Epidermal melanocyte (primary cell): ENCODE results near the gene GRIP2.

Source experiments
- DNase-seq: peaks from one replicate; pipeline ENCODE4 v3.0.0; 2011; ENCODE audit warnings: low spot score; ENCODE audit not compliant: insufficient read length

Gene GRIP2

DNA sequence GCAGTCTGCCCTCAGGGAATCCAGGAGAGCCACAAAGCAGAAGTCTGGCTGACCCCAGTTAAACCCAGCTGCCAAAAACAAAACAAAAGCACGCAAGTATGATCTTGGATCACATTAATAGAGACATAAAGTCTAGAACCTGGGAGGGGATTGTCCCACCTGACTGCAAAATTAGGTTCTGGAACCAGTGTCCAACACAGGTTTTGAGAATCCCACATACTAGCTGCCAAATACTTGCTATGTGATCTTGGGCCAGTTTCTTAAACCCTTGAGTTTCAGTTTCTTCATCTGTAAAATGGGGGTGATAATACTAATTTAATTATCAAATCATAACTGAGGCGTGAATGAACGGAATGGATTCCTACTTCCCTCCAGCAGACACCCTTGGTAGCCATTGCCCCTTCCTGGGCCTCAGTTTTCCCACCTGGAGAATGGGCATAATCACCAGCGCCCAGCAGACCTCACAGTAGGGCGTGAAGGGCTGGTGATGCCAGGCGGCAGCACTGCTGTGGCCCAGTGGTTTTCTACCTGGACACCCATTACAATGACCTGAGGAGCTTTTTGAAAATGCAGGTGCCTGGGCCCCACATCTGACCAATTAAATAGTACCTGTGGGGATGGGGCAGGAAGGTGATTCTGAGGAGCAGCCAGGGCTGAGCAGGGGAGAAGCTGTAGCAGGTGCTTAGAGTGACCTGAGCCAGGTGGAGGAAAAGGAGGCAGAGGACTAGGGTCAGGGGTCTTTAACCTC lies 32.2 kb downstream of the GRIP2 start:
- no peak for DNase-seq

DNA sequence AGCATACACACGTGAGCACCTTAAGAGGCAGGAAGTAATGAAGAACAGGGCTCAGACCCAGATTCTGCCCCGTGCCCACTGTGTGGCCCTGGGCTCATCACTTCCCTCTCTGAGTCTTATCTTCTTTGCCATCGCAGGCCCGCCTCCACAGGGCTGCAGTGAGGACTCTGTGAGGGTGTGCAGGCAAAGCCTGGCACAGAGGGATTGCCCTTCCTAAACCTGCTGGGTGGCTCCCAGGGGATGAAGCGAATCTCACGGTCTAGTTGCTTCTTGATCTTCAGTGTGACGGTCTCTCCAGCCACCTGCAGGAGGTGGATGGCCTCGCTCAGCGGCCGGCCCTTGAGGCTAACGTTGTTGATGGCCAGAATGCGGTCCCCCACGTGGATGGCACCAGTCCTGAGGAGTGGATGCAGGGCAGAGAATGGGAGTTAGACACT lies 32.8 kb downstream of the GRIP2 start:
- DNase-seq: no peak

DNA sequence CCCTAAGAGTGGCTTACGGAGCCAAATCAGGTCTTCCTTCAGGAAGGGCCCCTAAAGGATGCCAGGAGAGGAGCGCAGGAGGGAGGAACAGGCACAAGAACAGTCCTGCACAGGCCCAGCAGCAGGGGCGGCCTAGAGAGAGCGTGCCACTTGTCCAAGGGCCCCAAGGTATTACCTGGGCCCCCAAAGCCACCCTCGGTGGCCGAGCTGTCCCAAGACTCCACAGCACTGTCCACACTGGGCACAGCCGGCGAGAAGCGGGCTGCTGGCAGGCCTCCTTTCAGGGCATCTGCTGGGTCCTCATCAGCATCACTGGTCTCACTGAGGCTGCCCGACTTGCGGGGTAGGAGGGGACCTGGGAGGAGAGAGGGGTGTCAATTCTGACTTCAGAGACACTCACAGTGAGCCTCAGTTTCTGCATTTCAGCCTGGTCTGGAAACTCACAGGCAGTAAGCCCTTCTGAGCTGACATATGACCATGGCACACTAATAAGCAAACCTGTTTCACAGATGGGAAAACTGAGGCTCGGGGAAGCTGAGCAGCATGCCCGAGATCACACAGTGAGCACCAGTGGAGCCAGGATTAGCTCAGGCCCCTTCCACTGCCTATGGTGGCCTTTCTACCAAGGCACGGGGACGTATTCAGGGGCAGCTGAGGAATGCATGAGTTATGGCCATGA lies 33.4 kb downstream of the GRIP2 start:
- DNase-seq: no peak

DNA sequence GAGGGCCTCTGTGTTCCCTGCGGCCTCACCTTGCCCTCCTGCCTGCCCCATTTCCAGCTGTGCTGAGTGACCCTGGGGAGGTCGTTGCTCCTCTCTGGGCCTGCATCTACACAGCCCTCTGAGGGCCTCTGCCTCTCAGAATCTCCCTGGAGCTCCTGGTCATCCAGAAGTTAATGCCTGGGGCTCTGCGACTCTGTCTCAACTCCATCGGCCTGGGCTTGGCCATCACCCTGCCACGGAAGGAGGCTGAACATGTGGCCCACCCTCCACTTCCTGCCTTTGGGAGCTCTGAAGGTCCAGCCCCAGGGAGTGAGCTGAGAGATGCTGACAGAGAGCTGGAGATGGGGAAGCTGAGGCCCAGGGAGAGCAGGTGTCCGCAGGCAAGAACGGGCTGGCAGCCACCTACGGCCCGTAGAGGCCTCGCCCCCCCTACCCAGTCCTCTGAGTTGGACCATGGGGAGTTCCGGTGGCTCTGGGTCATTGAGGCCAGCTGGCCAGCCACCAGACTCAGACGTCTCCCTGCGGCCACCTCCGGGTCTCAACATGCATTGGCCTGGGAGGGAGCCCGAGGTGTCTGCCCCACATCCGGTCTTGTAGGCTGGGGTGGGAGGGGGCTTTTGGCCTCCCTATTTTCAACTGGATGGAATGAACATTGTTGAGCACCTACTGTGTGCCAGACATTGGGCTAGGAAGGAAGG lies 34.2 kb downstream of the GRIP2 start:
- no peak for DNase-seq

DNA sequence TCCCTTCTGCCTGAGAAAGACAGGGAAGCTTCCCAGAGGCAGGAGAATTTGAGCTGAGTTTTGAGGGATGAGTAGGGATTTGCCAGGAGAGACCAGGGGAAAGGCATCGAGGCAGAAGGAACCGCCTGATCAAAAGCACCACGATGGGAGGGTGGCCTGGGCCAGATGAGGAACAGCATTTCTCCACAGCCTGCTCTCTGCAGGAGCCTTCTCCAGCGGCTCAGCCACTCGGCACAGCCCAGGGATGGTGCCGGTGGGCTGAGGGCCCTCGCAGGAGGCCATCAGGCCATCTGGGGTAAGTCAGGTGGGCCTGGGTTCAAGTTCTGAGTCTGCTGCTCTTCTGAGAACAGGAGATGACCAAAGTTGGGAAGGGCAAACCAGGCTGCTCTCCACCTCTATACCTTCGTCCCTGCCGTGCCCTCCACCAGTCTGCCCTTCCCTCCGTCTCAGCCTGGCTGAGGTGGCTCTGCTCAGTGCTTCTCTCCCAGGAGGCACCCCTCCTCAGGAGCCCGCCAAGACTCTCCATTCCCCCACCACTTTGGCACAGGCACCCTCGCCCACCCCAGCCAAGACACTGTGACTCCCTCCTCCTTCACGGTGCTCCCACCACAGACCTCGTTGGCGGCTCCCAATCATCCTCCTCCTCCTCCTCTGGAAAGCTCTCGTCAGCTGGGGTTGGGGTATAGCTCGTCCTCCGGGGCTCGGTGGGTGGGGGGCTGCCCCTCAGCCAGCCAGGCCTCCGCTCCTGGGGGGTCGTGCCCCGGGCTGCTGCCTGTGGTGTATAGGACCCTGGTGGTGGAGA lies 34.9 kb downstream of the GRIP2 start:
- DNase-seq: no peak

DNA sequence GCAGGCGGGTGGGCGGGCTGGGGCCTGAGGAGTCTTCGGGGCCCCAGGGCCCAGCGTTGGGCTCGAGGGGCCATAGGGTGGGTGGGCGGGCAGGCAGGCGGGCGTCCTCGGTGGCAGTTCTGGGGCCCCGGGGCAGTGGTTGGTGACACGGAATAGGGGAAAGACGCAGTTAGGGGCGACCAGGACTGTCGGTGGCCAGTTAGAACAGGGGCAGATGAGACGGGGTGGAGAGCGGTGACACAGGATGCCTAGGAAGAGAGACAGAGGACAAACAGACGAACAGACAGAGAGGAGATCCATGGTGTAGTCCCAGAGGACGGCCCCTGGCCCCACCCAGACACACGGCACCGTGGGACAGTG lies 36.5 kb downstream of the GRIP2 start:
- DNase-seq: no peak

DNA sequence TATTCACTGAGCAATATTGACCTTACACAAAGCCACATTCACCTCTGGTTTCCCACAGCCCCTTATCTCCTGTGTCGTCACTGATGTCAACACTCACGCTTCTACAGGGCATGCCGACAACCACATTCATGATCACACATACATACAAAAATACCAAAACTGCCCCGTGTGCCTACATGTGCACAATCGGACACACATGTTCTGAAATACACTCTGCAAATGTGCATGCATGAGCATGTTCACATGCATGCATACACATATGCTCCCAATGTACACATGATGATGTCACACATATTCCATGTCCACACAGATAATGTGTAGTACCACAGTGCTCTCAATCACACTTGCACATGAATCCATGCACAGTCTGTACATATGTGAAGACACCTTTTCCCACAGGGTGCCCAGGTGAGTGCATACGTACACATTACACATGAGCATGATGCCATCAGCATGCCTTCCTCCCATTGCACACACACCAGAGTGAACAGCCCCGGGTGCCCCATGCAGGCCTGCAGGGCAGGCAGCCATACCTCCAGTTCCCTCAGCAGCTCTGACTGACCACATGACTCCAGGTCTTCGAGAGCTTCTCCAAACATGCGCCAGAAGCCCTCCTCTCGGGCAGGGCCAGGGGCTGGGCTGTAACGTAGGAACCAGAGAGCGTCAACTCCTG lies 37.0 kb downstream of the GRIP2 start:
- DNase-seq: no peak

DNA sequence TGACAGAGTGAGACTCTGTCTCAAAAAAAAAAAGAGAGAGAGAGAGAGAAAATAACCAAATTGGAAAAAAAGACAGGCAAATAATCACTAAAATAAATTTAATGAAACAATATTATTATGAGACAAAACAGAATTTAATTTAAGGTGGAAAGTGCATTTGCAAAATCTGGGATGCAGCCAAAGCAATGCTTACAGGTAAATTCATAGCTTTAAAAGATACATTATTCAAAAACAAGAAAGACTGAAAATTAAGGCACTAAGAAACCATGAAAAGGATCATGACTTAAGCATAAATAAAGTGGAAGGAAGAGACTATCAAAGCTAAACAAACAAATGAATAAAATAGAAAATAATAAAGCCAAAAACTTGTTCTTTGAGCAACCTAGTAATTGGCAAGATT lies 37.7 kb downstream of the GRIP2 start:
- no peak for DNase-seq

DNA sequence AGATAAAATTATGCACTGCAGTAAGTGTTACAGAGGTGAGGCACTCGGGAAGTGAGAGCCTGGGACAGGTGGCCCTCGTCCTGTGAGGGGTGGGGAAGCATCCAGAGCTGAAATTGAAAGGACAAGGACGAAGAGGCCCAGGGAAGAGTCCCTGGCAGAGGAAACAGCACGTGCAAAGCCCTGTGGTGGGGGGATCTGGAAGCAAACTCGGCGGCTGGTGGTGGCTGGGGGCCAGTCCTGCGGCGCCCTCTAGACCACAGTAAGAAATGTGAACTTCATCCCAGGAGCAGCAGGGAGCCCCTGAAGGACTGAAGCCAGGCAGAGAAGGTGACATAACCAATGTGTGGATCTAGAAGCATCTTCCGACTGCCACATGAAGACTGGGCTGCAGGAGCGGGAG lies 42.8 kb downstream of the GRIP2 start:
- DNase-seq: no peak

DNA sequence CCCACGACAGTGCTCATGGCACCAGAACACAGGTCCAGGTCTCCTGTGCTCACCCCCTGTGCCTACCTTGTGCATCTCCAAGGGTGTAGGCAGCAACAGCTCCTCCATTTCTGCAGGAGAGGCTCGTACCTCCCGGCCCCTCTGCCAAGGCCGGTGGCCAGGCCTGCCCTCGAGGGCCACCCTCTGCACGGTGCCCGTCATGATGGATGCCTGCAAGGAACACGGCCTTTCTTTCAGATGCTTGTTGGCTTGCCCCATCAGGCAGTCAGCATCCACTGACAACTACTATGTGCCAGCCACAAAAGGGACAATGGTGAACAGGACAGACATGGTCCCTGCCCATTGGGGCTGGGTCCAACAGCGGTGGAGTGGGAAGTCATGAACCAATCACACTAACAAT lies 43.8 kb downstream of the GRIP2 start:
- DNase-seq: no peak

DNA sequence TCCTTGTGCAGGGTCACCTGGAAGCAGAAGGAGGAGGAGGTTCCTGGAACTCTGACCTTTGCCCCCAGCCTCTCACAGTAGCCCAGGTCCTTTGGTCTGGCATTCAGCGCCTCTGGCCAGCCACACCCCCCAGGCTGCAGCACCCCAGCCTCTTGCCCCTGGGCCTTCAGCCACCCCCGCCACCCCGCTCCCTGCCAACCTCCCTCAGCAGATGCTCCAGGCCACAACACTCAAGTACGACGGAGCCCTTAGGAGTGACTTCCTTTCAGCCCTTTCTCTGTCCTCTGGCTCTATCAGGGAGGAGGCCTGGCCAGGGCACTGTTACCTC lies 45.2 kb downstream of the GRIP2 start:
- DNase-seq: no peak

DNA sequence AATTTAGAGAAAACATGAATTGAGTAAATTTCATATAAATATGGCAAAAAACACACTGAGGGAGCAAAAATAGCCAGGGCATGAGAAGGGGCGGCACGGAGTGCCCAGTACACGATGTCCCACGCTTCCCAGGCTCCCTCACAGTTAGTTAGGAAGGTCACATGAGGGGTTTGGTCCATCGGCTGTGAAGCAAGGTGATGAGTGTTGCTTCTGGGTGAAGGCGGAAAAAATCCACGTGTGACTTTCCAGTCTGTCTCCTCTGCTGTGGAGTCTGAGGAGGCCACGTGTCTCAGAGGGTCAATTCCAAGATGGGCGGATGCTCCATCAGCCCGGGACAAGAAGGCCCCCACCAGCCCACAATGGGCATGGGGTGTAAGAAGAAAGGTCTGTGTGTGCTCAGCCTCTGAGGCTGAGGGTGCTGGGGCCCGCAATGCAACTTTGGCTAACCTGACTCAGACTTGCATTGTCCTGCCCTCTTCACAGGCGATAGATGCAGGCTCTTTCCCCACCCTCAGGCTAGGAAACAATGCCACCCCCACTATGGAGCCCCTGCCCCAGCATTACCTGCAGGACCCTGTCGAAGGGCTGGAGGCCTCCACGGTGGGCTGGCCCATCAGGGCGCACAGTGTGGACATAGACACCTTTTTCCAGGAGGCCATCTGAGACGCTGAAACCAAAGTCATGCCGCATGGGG lies 45.7 kb downstream of the GRIP2 start:
- no peak for DNase-seq

DNA sequence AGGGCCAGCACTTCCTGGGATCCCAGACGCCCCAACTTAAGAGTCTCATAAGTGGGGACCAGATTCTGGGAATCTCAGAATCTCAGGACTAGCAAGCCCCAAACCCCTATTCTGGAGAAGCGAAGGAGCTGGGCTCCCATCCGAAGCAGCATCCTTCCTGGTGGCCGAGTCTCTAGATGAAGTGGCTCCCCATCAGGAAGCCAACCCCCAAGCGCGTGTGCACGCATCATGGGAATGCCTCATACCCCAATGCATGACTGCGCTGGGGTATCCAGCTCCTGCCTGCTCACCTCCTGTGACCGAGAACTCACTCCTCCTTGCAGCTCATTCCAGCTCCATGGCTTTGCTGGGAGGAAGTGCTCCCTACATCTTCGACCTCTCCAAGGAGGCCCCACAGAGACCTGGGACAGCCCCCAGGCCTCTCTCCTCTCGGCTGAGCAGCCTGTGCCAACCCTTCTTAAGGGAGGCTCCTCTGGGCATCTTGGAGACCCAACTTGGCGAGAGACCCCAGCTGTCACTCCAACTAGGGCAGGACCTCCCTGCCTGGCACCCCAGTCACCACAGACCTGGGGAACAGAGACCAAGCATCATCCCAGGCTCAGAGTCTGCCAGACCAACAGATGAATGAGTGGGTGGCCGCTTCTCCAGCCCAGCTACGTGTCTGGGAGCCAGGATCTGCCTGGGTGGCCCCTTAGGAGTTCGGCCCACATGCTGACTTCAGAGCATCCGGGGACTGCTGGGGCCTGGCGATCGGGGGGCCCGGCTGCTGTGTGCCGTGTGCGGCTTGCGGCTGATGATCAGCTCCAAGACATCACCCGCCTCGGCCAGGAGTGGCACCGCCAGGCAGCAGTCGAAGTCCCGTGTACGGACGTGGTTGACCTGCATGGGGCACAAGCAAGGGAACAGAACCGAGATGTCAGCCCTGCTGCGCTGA lies 46.9 kb downstream of the GRIP2 start:
- no peak for DNase-seq

DNA sequence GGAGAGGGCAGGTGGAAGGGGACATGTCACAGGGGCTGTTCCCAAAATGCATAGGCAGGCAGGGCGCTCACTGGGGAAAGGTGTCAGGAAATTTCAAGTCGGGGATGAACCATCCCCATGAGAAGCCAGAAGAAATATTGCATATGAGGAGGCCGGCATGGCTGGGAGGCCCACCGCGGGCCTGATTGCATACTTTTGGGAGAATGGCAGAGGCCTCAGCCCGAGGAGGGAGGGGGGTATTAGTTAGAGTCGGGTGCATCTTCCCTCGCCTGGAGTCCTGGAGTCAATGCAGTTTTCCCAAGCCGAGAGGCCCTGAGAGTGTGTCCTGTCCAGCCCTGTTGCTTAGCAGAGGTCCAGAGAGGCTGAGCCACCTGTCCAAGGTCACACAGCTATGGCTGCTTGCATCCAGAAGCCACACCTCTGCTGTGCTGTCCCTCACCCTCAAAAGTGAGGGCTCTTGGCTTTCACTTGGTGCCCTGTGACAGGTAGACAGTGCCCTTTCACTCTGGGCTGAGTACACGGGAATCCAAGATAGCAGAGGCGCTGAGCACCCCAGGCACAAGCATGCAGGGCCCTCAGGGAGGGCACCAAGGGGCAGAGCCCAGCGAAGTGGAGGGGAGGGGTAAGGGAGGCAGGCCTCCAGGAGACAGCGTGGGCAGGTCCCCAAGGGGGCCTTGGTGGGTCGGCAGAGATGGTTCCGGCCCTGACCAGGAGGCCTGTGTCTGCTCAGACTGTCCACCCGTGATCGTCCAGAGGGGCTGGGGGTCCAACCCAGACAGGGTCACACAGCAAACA lies 48.5 kb downstream of the GRIP2 start:
- DNase-seq: no peak

DNA sequence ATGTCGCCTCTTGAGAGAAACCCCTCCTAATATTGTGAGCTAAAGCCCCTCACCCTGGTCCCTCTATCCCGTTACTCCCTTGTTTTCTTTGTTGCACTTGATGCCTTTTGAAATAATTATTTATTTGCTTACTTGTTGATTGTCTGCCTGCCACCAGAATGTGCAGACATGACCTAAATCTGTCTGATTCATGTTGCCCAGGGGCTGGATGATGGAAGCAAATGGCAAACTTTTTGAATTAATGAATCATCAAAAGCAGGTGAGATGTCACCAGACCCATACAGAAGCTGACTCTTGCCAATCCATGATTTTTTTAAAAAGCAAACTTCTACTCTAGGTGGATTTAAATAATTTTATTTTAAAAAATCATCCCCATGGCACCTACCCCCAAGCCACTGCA lies 49.3 kb downstream of the GRIP2 start:
- DNase-seq: no peak

DNA sequence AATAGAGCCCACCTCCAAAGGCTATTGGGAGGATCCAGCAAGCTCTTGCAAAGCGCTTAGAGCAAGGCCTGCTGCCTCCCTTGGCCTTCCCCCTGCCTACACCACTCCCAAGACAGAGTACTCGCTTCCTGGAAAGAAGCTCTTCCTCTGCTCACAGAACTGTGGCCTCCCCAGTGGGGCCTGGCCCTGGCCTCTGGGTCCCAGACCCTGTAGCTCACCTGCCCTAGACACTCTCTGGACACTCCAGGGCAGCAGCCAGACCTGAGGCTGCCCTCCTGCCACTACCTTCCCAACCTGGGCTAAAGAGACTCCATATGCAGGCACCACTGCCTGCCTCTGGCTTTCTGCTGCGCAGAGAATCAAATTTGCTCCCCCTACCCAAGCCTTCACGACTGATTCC lies 49.9 kb downstream of the GRIP2 start:
- no peak for DNase-seq

DNA sequence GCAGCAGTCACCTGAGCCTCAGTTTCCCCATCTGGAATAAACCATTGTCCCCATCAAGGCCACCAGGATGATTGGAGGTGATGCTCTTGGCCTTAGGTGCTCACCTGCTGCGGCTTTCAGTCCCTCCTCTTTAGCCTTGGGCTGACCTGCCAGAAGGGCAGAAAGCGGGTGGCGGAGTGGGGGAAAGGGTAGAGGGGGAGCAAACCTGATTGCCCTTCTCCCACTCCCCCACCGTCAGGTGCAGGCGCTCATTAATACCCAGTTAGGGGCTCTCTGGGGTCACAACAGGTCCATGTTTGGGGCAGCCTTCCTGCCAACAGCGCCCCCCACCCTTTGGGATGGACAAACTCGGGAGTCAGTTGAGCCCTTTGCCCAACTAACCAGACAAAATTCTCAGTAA lies 50.5 kb downstream of the GRIP2 start:
- DNase-seq: no peak

DNA sequence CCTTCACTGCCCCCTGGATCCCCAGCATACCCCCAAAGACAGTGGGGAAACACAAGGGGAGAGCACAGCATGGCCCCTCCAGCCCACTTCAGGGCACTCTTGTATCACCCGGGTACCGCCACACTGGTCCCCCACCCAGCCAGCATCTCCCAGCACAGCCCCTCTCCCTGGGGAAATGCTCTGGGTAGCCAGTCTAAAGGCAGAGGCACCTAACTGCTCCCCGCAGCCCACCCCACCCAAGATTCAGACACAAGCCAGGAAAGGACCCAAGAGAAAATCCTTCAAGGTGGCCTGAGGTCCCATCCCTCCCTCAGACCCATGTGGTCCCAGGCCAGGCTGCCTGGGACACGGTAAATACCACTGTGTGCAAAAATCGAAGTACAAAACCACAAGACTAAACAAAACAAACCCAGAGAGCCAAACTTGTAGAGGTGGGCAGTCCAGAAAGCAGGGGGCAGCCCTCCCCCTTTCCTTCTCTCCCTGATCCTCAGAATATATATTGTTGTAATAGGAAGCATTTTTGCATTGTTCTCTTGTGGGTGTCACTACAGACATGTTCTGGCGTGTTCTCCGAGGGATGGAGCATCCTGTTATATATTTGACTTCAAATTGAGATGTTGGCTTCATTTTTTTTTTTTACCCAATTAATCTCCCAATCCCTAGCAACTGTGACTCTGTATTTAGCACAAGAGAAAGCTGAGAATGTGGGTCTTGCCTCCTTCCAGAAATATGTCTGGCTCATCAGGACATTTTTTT lies 51.7 kb downstream of the GRIP2 start:
- no peak for DNase-seq
